Stimulated activated CD8-positive, alpha-beta memory T cell treated with anti-CD3 and anti-CD28 coated beads, Interleukin-7, amount 100 ng/mL, for 24 hours (primary cell): Measurements from ENCODE around the gene ITIH4.

Experiments used
- DNase-seq: peaks from one replicate; pipeline ENCODE4 v3.0.0-alpha.2; 2020; ENCODE audit warnings: low read depth

Gene ITIH4

DNA sequence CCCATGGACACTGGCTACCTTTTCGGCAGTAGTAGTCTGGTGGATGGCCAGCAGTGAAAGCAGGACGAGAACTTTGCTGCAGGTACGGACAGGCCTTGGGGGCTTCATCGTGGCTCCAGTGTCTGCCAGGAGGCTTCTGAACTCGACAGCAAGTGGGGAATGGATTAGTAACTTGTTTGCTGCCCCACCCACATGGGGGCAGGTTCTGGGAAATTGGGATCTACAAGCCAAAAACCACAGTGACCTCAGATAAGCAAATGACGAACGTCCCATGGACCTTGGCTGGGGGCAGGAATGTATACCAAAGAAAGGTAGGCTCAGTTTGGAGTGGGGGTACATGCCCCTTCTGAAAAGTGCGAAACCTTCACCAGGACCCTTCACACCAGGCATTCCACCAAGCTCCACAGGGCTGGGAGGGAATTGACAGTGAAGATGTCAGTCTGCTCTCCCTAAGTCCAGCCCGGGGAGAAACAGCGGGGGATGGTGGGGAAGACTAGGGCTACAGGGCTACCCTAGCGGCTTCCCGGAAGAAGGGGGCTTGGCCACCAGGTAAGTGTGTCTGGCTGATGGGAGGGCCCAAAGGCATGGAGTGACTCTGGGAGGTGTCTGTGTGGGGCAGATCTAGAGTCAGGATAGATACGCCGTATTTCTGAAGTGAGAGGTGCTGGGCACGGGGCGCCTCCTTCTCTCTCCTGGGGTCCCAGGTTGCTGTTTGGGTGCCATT, at the start of gene ITIH4:
ITIH4 (minus strand) TSS at position 138 of the 724 bp plus-strand sequence; CDS start at position 108, 30 bp downstream.
- DNase-seq, result no peak

DNA sequence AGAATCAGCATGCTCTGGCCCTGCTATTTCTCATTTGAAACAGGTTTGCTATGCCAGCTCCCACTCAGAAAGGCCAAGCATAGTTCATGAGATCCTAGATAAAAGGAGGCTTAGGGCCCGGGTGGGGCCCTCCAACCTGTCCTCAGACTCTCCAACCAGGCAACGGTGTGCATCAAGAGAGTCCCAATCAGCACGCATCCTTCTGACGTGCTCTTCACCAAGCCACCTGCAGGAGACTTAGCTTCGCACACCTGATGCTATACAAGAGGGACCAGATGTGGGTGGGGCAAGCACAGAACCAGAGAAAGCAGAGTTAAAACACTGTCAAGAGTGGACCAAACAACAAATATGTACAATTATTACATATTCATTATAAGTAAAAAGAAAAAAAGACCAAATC, 49.6 kb upstream of the ITIH4 start:
- no peak for DNase-seq

GRCh38 chr3:52879581-52879980, 49.1 kb upstream of the ITIH4 start:
- no peak for DNase-seq

GRCh38 chr3:52879090-52879489, 48.6 kb upstream of the ITIH4 start:
- no peak for DNase-seq

DNA sequence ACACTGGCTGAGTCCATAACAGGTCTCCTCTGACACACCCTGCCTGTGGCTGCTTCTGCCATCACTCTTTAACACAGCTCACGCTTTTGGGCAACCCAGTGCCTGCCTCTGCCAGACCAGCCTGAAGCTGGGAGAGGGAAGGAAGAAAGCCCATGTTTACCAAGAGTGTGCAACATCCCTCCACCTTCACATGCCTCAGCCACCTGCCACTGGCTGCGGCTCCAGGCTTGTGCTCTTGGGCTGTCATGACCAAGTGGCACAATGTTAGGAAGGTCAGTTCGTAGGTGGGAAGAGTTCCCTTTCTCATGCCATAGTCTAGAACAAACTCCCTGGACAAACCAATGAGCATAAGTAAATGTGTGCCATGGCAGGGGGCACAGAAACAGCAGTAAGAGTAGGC, 46.6 kb upstream of the ITIH4 start:
- no peak for DNase-seq

- no peak for DNase-seq
Observed at GRCh38 chr3:52874864-52875587, 44.6 kb upstream of the ITIH4 start.

DNA sequence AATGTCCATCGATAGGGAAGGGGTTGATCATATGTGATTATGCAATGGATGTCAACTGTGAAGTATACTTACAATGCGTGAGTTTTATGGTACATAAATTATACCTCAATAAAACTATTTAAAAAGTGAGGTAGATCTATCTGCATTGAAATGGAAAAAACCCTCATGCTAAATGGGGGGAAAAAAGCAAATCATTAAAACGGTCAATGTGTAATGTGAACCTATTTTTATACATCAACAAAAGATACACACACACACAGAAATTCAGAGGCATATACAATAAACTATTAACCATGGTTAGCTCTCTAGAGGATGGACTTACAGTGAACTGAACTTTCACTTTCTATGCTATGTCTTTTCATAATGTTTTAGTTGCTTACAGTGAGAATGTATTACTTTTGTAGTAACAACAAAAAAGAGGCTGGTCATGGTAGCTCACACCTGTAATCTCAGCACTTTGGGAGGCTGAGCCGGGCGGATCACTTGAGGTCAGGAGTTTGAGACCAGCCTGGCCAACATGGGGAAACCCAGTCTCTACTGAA, 43.8 kb upstream of the ITIH4 start:
- DNase-seq, result no peak

DNA sequence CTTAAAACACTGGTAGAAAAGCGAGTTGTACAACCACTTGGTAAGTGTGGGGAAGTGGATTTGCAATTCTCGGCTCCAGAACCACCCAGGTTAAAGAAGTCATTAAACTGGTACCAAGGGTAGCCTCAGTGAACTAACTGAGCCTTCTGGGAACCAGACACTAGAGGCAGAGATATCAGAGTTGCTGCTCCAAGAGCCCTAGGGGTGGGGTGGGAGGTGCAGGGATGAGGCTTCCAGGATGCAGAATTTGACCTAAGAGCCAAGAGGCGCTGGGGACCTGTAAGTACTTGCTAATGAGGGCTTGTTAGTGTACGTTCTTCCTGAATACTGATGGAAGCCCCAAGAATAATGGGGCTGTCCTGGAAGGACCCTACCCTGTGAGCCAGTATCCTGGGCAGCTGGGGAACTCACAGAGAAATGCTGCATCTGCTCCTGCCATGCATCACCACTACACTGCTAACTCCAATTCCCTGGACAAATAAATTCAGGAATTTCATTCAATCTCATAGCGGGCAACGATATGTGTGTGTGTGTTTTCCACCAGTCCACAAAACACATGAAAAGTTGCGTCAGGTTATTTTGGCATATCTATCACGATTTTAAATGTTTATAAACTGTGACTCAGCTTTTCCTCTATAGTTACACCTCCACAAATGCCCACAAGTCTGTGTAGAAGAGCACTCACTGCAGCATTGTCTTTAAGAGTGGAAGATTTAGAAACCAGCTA, 43.1 kb upstream of the ITIH4 start:
- DNase-seq, result no peak

DNA sequence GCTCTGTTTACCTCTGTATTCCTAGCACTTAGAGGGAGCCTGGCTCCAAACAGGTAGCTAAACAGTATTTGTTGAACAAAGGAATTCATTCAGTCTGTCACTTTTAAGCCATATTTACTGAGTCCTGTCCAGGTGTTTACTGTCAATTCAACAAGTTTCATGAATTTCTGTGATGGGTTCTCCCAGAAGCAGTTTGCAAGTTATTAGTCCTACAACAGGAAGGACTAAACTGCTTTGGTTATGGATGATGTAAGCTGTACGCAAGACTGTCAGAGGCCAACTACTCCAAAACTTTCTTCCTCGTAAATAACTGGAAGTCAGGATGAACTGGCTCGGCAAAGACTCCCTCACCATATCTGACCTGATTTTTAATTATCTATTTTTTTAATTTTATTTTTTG, 41.8 kb upstream of the ITIH4 start:
- no peak for DNase-seq

DNA sequence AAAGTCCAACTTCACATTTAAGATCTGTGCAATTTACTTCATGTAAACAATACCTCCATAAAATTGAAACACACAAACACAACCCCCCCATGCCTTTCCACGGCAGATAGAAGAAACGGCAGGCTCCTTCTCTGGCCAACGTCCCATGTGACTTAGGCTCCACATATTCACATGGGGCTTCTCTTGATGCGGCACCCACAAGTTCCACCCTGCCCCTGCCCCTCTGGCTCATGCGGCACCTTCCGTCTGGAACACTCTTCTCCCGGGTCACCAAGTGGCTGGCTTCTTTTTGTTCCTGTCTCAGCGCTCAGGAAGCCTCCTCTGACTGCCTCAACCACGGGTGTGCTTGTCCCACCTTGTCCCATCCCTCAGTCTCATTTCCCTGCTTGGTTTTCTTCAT, 41.3 kb upstream of the ITIH4 start:
- DNase-seq, result no peak

GRCh38 chr3:52870471-52870870, 40.0 kb upstream of the ITIH4 start:
- DNase-seq, result no peak

DNA sequence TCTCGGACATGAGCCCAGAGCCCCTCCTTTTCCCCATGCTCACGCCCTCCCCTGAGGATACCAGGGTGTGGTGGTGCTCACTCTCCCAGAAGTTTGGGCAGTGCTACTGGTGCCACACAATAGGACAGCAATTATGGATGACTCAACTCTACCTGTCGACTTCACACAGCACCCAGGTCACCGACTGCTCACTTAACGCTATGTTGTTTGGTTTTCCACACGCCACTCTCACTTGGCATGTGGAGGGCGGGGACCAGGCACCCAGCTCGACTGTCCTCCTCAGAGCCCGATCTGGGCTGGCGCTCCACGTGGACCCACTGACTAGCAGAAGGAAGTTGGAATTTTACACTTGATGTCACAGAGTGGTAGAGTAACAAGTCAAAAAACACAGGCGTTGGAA, 36.0 kb upstream of the ITIH4 start:
- no peak for DNase-seq

GRCh38 chr3:52865994-52866393, 35.5 kb upstream of the ITIH4 start:
- no peak for DNase-seq

- DNase-seq, result no peak
Observed at GRCh38 chr3:52860424-52860768, 29.9 kb upstream of the ITIH4 start.

DNA sequence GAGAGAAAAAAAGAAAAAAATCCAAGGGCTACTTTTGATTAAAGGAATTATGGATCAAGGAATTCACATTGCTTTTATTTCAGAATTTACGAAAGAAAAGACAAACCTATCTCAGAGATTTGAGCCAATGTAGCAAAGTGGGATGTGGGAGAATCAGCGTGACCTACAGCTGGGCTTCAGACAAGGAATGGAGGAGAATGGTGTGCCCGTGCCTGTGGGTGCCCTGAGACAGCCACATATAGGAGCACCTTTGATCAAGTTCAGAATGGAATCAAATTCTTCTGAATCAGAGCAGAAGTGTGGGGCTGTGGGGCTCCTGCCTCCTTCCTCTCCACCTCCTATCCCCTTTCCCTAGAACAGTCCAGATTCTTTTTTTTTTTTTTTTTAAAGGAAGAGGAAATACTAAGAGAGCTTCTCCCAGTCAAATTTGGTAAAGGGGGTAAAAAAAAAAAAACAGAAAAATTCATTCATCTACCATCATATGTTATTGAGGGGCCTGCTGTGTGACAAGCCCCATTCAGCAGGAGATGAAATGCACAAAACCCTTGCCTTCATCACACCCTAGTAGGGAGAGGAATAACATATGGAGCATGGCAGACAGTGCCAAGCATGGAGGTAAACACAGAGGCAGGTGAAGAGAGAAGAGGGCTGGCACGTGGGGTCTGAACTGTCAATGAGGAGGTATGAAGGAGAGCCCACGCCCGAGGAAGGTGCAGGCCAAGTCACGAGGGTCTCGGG, 29.4 kb upstream of the ITIH4 start:
- no peak for DNase-seq

DNA sequence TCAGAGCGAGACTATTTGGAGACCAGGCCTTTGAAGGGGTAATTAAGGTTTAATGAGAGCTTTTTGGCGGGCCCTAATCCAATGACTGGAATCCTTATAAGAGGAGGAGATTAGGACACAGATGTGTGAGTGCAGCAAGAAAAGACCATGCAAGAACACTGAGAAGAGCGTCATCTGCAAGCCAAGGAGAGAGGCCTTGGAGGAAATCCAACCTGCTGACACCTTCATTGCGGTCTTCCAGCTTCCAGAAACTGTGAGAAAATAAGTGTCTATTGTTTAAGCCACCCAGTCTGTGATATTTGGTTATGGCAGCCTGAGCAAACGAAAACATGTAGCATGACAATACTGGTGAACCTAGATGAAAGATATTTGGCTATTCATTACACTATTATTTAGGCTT, 27.4 kb upstream of the ITIH4 start:
- no peak for DNase-seq

GRCh38 chr3:52857133-52857532, 26.7 kb upstream of the ITIH4 start:
- no peak for DNase-seq

- DNase-seq, result no peak
Observed at GRCh38 chr3:52856666-52857065, 26.2 kb upstream of the ITIH4 start.

GRCh38 chr3:52854013-52854412, 23.5 kb upstream of the ITIH4 start:
- DNase-seq, result no peak

- no peak for DNase-seq
Observed at GRCh38 chr3:52852419-52852818, 21.9 kb upstream of the ITIH4 start.

DNA sequence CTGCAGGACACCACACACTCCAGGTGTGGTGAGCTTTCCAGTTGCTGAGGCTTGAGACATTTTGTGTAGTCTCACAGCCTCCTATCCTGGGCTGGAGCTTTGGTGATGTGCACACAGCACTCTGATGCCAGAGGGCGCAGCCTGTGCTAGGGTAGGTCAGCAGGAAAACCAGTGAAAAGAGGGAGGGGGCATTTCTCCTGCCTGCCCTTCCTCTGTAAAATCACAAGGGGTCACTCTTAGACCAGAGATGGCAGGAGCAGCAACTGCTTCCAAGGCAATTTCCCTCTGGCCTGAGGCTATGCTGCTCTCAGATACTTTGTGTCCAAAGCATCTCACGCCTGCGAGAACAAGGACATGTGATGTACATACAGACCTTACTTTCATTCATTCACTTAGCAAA, 20.9 kb upstream of the ITIH4 start:
- no peak for DNase-seq

GRCh38 chr3:52849656-52850055, 19.2 kb upstream of the ITIH4 start:
- no peak for DNase-seq
